ENCODE data around the gene MUSTN1.

The MUSTN1 gene

DNA sequence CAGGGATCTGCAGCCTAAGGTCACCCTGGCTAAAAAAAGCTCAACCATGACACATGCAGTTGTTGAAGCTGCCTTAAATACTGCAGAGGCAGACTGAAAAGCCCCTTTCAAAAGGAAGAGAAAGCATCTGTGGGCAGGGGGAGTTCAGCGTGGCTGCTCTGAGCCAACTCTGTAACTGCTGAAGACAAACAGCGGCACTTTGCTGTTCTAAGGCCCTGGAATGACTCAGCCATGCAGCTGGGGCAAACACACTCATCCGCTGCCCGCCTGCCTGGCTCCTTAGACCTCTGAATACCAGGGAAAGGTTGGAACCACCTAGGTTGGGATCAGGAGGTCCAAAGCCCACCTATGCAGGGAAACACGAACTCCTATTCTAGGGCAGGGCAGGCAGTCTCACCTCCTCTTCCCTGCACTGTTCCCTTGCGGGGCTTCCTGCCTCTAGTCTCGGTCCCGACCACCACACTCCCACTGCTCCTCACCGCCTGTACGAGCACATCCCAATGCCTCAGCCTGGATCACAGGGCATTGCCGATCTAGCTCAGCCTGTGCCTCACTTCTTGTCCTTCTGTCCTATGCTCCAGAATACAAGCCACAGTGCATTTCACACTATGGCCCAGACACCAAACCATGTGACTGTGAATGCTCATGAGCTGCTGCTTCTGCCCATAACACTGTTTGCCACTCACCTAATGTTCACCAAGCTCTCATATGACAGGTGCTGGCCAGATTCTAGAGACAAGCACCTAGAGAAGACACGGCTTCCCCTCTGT lies 6.6 kb upstream of the MUSTN1 start:
- H3K9me2 ChIP-seq (replicated peaks; ENCODE audit: low read depth, low read length): no peaks in the 10 kb centered on the region
- no peaks in the 10 kb centered on the region for H3K9me3 ChIP-seq (ENCODE audit: insufficient read depth, low read depth, low read length)
- H3F3A ChIP-seq (ENCODE audit: low read depth): no peaks in the 10 kb centered on the region
- H3K27me3 ChIP-seq (ENCODE audit: insufficient read depth, low read length, poor library complexity, severe bottlenecking): no peaks in the 10 kb centered on the region
- H4K20me1 ChIP-seq (ENCODE audit: insufficient read depth, low read length, poor library complexity, severe bottlenecking): no peaks in the 10 kb centered on the region
- no peak overlapping the region for H3K4me2 ChIP-seq (ENCODE audit: low read depth, low read length, poor library complexity, severe bottlenecking)
- peaks cover 20% of the 10 kb centered on the region for H3K4me1 ChIP-seq (ENCODE audit: insufficient read depth, low read length, poor library complexity, severe bottlenecking)
- peaks cover 11% of the 10 kb centered on the region; the same call in 1 of the 2 replicates for H3K36me3 ChIP-seq (ENCODE audit: insufficient read depth, low read length)
- H2AFZ ChIP-seq (ENCODE audit: low read length): no peak overlapping the region
- no peak overlapping the region for H3K4me3 ChIP-seq (ENCODE audit: low read length, poor library complexity, severe bottlenecking)
- H3K79me2 ChIP-seq (ENCODE audit: insufficient read depth, low read length): no peaks in the 10 kb centered on the region
- H3K9ac ChIP-seq (ENCODE audit: low read depth, low read length, poor library complexity, severe bottlenecking): no peak overlapping the region
- no peak for TF ChIP-seq EZH2phosphoT487 (IDR thresholded peaks at IDR 0.05; ENCODE audit: borderline replicate concordance)
- TF ChIP-seq CTCF (conservative IDR thresholded peaks at IDR 0.05; ENCODE audit: low read length): no peak

- Histone ChIP-seq H4K20me1 (ENCODE audit: insufficient read depth, low read length, poor library complexity, severe bottlenecking) (no peaks in the 10 kb centered on the region), H3K9ac (ENCODE audit: low read depth, low read length, poor library complexity, severe bottlenecking) (no peak overlapping the region), H3K4me1 (ENCODE audit: insufficient read depth, low read length, poor library complexity, severe bottlenecking) (peaks cover 20% of the 10 kb centered on the region), H3K9me2 (replicated peaks; ENCODE audit: low read depth, low read length) (no peaks in the 10 kb centered on the region), H3K9me3 (ENCODE audit: insufficient read depth, low read depth, low read length) (no peaks in the 10 kb centered on the region), H3K4me2 (ENCODE audit: low read depth, low read length, poor library complexity, severe bottlenecking) (no peak overlapping the region), H3K79me2 (ENCODE audit: insufficient read depth, low read length) (no peaks in the 10 kb centered on the region), H2AFZ (ENCODE audit: low read length) (no peak overlapping the region), H3F3A (ENCODE audit: low read depth) (no peaks in the 10 kb centered on the region), H3K36me3 (ENCODE audit: insufficient read depth, low read length) (peaks cover 14% of the 10 kb centered on the region; the same call in 1 of the 2 replicates), H3K4me3 (ENCODE audit: low read length, poor library complexity, severe bottlenecking) (no peak overlapping the region), H3K27me3 (ENCODE audit: insufficient read depth, low read length, poor library complexity, severe bottlenecking) (no peaks in the 10 kb centered on the region)
- no peak for TF ChIP-seq EZH2phosphoT487 (IDR thresholded peaks at IDR 0.05; ENCODE audit: borderline replicate concordance)
Observed at GRCh38 chr3:52839892-52840545, 5.2 kb upstream of the MUSTN1 start.

DNA sequence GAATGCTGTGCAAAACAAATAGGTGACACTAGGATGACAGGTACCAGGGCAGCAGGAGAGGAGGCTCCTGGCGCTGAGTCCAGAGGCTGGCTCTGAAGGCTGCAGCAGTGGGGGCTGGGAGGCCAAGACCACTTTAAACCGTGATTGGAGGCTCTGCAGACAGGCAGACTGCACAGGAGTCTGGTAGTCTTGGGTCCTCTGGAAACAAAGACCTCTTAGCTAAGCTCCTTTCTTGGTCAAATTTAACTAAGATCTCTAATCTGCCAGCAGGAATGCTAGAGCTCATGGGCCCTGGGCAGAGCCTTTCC lies 4.4 kb upstream of the MUSTN1 start:
- TF ChIP-seq CTCF (conservative IDR thresholded peaks at IDR 0.05; ENCODE audit: low read length) (no peak), EZH2phosphoT487 (IDR thresholded peaks at IDR 0.05; ENCODE audit: borderline replicate concordance) (no peak)
- peak overlapping the region; percentile 10 for H3K4me2 ChIP-seq (ENCODE audit: low read depth, low read length, poor library complexity, severe bottlenecking)
- no peaks in the 10 kb centered on the region for H3F3A ChIP-seq (ENCODE audit: low read depth)
- no peak overlapping the region for H3K4me3 ChIP-seq (ENCODE audit: low read length, poor library complexity, severe bottlenecking)
- H3K27me3 ChIP-seq (ENCODE audit: insufficient read depth, low read length, poor library complexity, severe bottlenecking): no peaks in the 10 kb centered on the region
- H3K79me2 ChIP-seq (ENCODE audit: insufficient read depth, low read length): no peaks in the 10 kb centered on the region
- H3K9me2 ChIP-seq (replicated peaks; ENCODE audit: low read depth, low read length): no peaks in the 10 kb centered on the region
- H4K20me1 ChIP-seq (ENCODE audit: insufficient read depth, low read length, poor library complexity, severe bottlenecking): no peaks in the 10 kb centered on the region
- H2AFZ ChIP-seq (ENCODE audit: low read length): no peak overlapping the region
- no peak overlapping the region for H3K9ac ChIP-seq (ENCODE audit: low read depth, low read length, poor library complexity, severe bottlenecking)
- no peaks in the 10 kb centered on the region for H3K9me3 ChIP-seq (ENCODE audit: insufficient read depth, low read depth, low read length)
- H3K36me3 ChIP-seq (ENCODE audit: insufficient read depth, low read length): peaks cover 14% of the 10 kb centered on the region; the same call in 1 of the 2 replicates
- peaks cover 20% of the 10 kb centered on the region for H3K4me1 ChIP-seq (ENCODE audit: insufficient read depth, low read length, poor library complexity, severe bottlenecking)
